Measurements from ENCODE around the gene UCK2.

Gene UCK2

DNA sequence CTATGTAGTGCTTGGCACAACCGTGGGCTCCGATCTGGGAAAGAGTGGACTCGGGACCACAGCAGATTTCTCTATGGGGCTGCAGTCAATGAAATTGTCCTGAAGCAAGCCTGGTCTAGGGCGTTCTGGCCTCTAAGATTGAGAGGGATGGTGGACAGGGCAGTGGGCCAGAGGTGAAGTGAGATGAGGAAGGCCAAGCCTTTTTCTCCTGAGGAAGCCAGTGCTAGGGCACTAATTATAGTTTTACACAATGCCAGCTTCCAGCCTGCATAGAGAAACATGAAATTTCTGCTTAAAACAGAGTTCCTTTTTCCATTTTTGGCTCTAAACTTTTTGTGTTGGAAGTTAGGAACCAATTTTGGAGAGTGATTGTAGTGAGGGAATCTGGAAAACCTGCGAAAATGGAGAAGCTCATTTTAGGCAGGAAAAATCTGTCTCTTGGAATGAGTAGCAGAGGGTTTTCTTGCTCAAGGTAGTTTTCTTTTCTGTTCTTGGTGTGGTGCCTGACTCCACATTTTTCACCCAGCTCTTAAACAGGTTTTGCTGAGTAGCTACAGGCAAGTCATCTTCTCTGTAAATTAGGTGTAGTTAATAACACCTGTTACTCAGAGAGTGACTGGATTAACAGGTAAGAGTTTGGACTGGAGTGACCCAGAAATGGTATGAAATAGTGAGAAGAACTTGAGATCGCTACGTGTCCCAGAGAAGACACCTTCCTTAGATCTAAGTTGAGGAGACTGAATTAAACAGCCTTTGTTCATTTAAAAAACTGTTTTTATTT is 22.1 kb downstream of the UCK2 start:
- no peak for TF ChIP-seq CTCF (IDR thresholded peaks at IDR 0.05; ENCODE audit: unreplicated experiment in 3 of 3)
- Mint-ChIP-seq H3K4me3 (no peak overlapping the region), H3K4me1 (peaks cover 15% of the 10 kb centered on the region), H3K27me3 (ENCODE audit: low read depth) (no peaks in the 10 kb centered on the region), H3K36me3 (ENCODE audit: low read depth) (peaks cover 15% of the 10 kb centered on the region), H3K9me3 (no peaks in the 10 kb centered on the region), H3K27ac (no peak overlapping the region)

- Mint-ChIP-seq H3K27ac (no peak overlapping the region), H3K4me1 (peaks cover 21% of the 10 kb centered on the region), H3K36me3 (ENCODE audit: low read depth) (peaks cover 15% of the 10 kb centered on the region), H3K4me3 (no peak overlapping the region), H3K27me3 (ENCODE audit: low read depth) (no peaks in the 10 kb centered on the region), H3K9me3 (no peaks in the 10 kb centered on the region)
- no peak for TF ChIP-seq CTCF (IDR thresholded peaks at IDR 0.05; ENCODE audit: unreplicated experiment in 3 of 3)
These were observed 23.7 kb downstream of the UCK2 start for GRCh38 chr1:165851034-165851658.

GRCh38 chr1:165852871-165853270 is 25.5 kb downstream of the UCK2 start:
- Mint-ChIP-seq H3K9me3 (no peaks in the 10 kb centered on the region), H3K36me3 (ENCODE audit: low read depth) (peaks cover 15% of the 10 kb centered on the region), H3K4me1 (peaks cover 38% of the 10 kb centered on the region), H3K27me3 (ENCODE audit: low read depth) (no peaks in the 10 kb centered on the region), H3K4me3 (no peak overlapping the region), H3K27ac (peak overlapping the region in 1 of 3 experiments; percentile 39)
- TF ChIP-seq CTCF (IDR thresholded peaks at IDR 0.05; ENCODE audit: unreplicated experiment in 3 of 3), result no peak

DNA sequence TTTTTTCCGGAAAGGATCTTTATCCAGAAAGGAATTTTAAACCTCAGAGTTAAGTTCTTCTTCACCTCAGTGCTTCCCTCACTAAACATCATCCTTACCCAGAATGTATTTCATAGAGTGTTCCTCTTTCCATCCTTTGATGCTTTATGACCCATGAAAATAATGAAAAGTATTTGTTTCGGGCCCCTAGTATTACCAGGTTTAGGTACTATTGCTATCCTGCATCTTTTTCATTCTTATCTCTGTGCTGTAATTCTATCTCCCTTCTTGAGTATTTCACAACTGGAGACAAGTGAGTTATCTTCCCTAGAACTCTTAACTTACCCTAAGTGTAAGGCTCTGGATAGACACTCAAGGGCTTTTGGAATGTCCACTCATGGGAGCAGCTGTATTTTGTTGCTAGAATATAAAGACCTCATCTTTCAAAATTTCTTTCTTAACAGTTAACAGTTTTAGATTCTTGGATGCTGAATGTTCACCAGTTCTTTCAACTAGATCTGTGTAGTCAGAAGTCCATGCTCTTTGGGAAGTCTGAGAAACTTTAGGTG is 26.2 kb downstream of the UCK2 start:
- Mint-ChIP-seq H3K9me3 (no peaks in the 10 kb centered on the region), H3K27me3 (ENCODE audit: low read depth) (no peaks in the 10 kb centered on the region), H3K4me3 (no peak overlapping the region), H3K36me3 (ENCODE audit: low read depth) (peaks cover 11% of the 10 kb centered on the region), H3K4me1 (peaks cover 45% of the 10 kb centered on the region), H3K27ac (no peak overlapping the region)
- TF ChIP-seq CTCF (IDR thresholded peaks at IDR 0.05; ENCODE audit: unreplicated experiment in 3 of 3), result no peak

- Mint-ChIP-seq H3K27ac (no peak overlapping the region), H3K4me3 (no peak overlapping the region), H3K4me1 (peaks cover 49% of the 10 kb centered on the region), H3K36me3 (ENCODE audit: low read depth) (peaks cover 4% of the 10 kb centered on the region), H3K27me3 (ENCODE audit: low read depth) (no peaks in the 10 kb centered on the region), H3K9me3 (no peaks in the 10 kb centered on the region)
- TF ChIP-seq CTCF (IDR thresholded peaks at IDR 0.05; ENCODE audit: unreplicated experiment in 3 of 3), result no peak
These were observed 26.9 kb downstream of the UCK2 start for GRCh38 chr1:165854101-165854845.

All from nephron (organoid).